Adrenal gland (tissue), 5 donors: ENCODE results near the gene DHRS3.

Source experiments
- CTCF ChIP-seq, 6 experiments: fragments of 450-650 bp in 4 of 6; fragments of 200-600 bp in 2 of 6; sonication (generic) in 1 of 6; IDR thresholded peaks; 1 replicate in 5 of 6; 2 replicates in 1 of 6; pipeline versions ENCODE4 v1.5.1 to v1.8.0; 2016 to 2021; ENCODE audit warnings: antibody characterized with exemption in 6 of 6, mild to moderate bottlenecking in 2 of 6, moderate library complexity in 1 of 6
- POLR2A ChIP-seq, 2 donors: fragments of 450-650 bp; IDR thresholded peaks; one replicate each; pipeline ENCODE4 v1.6.1; 2017; ENCODE audit warnings: antibody characterized with exemption in 2 of 2, mild to moderate bottlenecking in 2 of 2, moderate library complexity in 1 of 2
- donor health status: DM: no; HTN: no; CAD: no.

- TF ChIP-seq CTCF (IDR thresholded peaks at IDR 0.05), result no peak
- TF ChIP-seq POLR2A (IDR thresholded peaks at IDR 0.05), result no peak
These were observed 48.2 kb upstream of the DHRS3 start for GRCh38 chr1:12666141-12666735.
